PFSK-1 (cell line): ENCODE data around the gene SCN4B.

Experiments used
- FOXP2 ChIP-seq: optimal IDR thresholded peaks from 2 replicates; pipeline ENCODE3; 2011; ENCODE audit warnings: borderline replicate concordance, control low read depth, inconsistent platforms; ENCODE audit not compliant: insufficient read depth; ENCODE audit errors: extremely low read length, extremely low read depth
- POLR2AphosphoS5 ChIP-seq: IDR thresholded peaks from 2 replicates; pipeline ENCODE4 v1.6.1; 2012; ENCODE audit warnings: low read depth, mild to moderate bottlenecking, control low read depth, low read length, moderate library complexity
- SIN3A ChIP-seq: IDR thresholded peaks from 2 replicates; pipeline ENCODE4 v1.6.1; 2012; ENCODE audit warnings: mild to moderate bottlenecking, low read length, moderate library complexity, borderline replicate concordance; ENCODE audit not compliant: insufficient read depth
- TAF1 ChIP-seq: IDR thresholded peaks from 2 replicates; pipeline ENCODE4 v1.6.1; 2012; ENCODE audit warnings: low read length, control low read depth, borderline replicate concordance; ENCODE audit not compliant: insufficient read depth
- TF ChIP-seq, protein P1 (sequence below), 2 experiments: IDR thresholded peaks; 2 replicates each; pipeline versions ENCODE4 v1.6.1 to v1.8.0; 2011 to 2012; ENCODE audit warnings: low read depth in 2 of 2, low read length in 2 of 2, control low read depth in 1 of 2, inconsistent platforms in 1 of 2, mild to moderate bottlenecking in 1 of 2, moderate library complexity in 1 of 2; ENCODE audit not compliant: insufficient read depth in 1 of 2

SCN4B gene

DNA sequence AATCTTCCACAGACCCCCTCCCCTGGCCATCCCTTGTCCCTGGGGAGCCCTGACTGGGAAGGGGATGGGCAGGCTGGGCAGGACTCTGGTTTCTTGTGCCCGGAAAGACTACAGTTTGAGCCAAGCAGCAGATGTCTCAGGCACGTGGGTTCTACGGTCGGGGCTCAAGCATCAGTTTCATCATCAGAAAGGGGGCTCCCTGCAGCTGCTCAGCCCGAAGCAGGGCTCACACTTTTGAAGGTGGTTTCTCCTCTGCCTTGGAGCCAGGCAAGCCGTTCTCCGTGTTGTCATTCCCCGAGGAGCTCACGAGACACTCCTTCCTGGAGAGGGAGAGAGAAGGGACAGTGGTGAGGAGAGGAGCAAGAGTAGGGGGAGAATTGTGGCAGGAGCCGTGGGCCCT, 15.8 kb downstream of the SCN4B start:
- TF ChIP-seq TAF1 (no peak), POLR2AphosphoS5 (no peak)
- TF ChIP-seq, protein P1, sequence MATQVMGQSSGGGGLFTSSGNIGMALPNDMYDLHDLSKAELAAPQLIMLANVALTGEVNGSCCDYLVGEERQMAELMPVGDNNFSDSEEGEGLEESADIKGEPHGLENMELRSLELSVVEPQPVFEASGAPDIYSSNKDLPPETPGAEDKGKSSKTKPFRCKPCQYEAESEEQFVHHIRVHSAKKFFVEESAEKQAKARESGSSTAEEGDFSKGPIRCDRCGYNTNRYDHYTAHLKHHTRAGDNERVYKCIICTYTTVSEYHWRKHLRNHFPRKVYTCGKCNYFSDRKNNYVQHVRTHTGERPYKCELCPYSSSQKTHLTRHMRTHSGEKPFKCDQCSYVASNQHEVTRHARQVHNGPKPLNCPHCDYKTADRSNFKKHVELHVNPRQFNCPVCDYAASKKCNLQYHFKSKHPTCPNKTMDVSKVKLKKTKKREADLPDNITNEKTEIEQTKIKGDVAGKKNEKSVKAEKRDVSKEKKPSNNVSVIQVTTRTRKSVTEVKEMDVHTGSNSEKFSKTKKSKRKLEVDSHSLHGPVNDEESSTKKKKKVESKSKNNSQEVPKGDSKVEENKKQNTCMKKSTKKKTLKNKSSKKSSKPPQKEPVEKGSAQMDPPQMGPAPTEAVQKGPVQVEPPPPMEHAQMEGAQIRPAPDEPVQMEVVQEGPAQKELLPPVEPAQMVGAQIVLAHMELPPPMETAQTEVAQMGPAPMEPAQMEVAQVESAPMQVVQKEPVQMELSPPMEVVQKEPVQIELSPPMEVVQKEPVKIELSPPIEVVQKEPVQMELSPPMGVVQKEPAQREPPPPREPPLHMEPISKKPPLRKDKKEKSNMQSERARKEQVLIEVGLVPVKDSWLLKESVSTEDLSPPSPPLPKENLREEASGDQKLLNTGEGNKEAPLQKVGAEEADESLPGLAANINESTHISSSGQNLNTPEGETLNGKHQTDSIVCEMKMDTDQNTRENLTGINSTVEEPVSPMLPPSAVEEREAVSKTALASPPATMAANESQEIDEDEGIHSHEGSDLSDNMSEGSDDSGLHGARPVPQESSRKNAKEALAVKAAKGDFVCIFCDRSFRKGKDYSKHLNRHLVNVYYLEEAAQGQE (IDR thresholded peaks at IDR 0.05; ENCODE audit: insufficient read depth in 1 of 2, low read depth in 2 of 2, low read length in 2 of 2): no peak

DNA sequence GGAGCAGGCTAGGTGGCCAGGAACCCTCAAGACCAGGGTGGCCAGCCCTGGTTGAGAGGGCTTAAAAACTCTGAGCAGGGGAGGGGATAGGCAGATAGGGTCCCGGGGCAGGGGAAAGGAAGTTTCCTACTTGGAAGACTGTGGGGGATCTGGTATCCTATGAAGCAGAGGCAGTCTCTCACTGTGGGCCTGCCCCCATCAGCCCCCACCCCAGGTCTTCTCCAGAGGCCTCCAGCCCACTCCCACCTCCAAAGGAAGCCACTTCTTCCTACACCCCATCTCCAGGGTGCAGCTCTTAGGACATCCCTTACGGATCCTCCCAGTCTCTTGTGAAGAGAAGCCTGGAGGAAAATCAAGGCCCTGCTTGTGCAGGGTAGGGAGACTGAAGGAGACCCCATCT, 16.3 kb downstream of the SCN4B start:
- TF ChIP-seq FOXP2 (no peak), POLR2AphosphoS5 (no peak), SIN3A (no peak), TAF1 (no peak)
- TF ChIP-seq, protein P1 (IDR thresholded peaks at IDR 0.05; ENCODE audit: insufficient read depth in 1 of 2, low read depth in 2 of 2, low read length in 2 of 2): no peak

DNA sequence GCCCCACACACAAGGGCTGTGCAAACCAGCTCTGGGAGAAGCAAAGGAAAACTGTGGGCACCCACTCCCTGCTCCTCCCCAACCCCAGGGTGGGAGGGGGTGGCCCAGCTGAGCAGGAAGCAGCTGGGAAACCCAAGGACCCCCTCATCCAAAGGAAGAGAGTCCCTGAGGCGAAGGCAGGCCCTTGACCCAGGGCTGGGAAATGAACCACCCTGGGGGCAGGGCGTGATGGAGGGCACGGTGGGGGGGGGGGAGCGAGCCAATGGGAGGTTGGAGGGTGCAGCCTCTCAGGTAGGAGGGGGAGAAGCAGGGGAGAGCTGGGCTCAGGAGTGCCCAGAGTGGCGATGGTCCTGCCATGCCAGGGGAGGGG, 16.8 kb downstream of the SCN4B start:
- TF ChIP-seq SIN3A: no peak
- TF ChIP-seq TAF1: no peak
- TF ChIP-seq POLR2AphosphoS5: no peak
- TF ChIP-seq, protein P1 (IDR thresholded peaks at IDR 0.05; ENCODE audit: insufficient read depth in 1 of 2, low read depth in 2 of 2, low read length in 2 of 2): no peak
- TF ChIP-seq FOXP2: no peak

DNA sequence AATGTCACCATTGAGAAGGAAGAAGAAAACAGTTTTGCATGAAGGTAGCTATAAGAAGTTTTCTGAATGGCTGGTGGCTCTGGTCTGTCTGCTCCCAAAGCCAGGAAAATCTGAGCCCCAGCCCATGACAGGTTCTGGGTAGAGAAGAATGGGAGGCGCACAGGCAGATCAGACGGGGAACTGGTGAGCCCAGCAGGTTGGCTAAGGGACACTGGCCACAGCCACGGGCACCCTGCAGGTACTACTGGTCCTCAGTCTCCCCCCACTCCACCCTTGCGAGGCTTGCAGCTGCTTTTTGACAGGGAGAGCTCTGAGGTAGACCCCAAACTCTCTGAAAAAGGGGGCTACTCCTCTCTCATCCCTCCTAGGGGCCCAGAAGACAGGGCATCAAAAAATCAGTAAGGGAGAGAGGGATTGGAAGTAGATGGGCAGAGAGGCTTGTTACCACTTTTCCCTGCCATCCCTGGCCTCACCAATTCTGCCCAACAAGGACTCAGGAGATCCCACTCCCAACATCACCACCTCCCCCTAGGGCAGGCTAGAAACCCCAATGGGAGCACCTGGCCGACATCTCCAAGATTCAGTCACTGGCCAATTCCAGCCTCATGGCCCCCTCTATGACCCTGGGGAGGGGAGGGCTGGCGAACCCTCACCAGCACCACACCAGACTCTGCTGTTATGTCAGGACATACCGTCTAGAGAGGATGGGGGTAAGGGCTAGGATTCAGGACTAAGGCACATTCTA, 17.4 kb downstream of the SCN4B start:
- TF ChIP-seq SIN3A (no peak), POLR2AphosphoS5 (no peak), FOXP2 (no peak), TAF1 (no peak)
- TF ChIP-seq, protein P1 (IDR thresholded peaks at IDR 0.05; ENCODE audit: insufficient read depth in 1 of 2, low read depth in 2 of 2, low read length in 2 of 2): no peak

DNA sequence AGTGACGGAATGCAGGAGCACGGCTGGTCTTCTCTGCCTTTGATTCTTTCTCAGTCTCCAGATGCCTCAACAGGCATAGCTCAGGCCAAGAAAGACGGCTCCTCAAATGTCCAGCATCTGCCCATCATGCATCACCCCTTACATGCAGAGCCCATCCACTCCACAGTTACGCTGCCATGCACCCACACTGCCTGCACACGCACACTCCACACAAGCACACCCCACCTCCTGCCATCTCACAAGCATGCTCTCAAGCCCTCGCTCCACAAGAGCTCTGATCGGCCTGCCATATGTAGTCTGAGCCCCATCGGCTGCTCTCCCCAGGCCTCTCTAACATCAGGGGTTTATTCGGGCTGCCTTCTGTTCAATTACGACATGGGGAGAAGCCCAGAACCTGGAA, 18.8 kb downstream of the SCN4B start:
- TF ChIP-seq FOXP2 (no peak), SIN3A (no peak), TAF1 (no peak), POLR2AphosphoS5 (no peak)
- TF ChIP-seq, protein P1 (IDR thresholded peaks at IDR 0.05; ENCODE audit: insufficient read depth in 1 of 2, low read depth in 2 of 2, low read length in 2 of 2): no peak
